ENCODE data around the gene ASIC4. TPM values are rescaled to one million over a fixed set of nuclear protein-coding genes. Genes with fewer than 3 reads are reported as not detected.

Gene ASIC4, protein sequence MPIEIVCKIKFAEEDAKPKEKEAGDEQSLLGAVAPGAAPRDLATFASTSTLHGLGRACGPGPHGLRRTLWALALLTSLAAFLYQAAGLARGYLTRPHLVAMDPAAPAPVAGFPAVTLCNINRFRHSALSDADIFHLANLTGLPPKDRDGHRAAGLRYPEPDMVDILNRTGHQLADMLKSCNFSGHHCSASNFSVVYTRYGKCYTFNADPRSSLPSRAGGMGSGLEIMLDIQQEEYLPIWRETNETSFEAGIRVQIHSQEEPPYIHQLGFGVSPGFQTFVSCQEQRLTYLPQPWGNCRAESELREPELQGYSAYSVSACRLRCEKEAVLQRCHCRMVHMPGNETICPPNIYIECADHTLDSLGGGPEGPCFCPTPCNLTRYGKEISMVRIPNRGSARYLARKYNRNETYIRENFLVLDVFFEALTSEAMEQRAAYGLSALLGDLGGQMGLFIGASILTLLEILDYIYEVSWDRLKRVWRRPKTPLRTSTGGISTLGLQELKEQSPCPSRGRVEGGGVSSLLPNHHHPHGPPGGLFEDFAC
- not detected for total RNA-seq

DNA sequence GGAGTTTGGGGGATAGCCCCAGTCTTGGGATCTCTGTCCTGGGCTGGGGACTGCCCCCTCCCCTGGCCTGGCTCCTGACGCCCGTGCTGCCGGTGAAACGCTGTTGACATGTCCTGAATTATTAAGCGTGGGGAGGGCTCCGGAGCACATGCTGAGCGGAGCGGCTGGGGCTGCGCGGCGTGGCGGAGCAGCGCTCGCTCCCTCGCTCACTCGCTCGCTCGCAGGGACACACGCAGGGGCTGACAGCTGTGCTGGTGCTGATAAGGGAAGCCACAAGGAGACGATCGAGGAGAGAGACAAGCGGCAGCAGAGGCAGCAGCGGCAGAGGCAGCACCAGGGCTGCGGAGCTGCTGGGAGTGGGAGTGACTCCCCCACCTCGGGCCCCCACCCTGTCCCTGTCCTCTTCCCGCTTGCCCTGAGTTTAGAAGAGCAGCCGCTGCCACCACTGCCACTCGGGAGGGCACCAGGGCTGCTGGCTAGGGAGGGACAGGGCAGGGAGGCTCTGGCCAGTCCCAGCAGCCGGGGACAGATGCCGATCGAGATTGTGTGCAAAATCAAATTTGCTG, at the start of gene ASIC4:
Gene ASIC4 (plus strand): TSS at position 287 of the 566 bp plus-strand sequence. CDS start 243 bp downstream, at position 530.
- no peak for DNase-seq

DNA sequence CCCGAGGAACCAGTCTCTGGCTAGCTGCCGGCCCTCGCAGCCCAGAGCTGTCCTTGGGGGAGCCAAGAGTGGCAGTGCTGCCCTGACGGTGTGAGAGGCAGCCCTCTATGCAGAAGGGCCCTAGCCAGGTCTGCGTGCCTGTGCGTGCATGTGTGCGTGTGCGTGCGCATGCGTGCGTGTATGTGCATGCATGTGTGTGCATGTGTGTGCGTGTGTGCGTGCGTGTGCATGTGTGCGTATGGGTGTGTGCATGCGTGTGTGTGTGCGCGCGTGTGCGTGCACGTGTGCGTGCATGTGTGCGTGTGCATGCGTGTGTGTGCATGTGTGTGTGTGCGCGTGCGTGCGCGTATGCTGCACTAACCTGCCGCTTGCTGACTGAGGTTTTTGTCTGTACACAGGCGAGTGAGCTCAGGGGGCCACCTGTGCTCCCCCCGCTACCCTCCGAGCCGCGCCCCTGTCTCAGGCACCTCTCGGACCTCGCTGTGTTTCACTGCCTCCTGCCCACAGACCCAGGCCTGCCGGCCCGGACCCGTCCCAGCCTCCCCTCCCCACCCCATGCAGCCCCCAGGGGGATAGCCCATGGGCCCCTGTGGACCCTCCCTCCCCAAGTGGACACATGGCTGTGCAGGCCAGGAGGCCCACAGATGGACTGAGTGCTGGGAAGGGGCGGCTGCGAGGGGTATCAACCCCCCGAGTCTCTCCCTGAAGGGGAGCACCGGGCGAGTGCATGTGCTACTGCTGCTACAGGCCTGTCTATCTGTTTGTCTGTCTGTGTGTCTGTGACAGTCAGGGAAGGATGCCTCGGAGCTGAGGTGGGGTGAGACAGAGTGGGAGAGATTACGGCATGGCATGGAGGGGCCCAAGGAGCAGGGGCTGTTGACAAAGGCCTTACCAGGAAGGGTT, 48.4 kb upstream of the ASIC4 start:
- DNase-seq: no peak

DNA sequence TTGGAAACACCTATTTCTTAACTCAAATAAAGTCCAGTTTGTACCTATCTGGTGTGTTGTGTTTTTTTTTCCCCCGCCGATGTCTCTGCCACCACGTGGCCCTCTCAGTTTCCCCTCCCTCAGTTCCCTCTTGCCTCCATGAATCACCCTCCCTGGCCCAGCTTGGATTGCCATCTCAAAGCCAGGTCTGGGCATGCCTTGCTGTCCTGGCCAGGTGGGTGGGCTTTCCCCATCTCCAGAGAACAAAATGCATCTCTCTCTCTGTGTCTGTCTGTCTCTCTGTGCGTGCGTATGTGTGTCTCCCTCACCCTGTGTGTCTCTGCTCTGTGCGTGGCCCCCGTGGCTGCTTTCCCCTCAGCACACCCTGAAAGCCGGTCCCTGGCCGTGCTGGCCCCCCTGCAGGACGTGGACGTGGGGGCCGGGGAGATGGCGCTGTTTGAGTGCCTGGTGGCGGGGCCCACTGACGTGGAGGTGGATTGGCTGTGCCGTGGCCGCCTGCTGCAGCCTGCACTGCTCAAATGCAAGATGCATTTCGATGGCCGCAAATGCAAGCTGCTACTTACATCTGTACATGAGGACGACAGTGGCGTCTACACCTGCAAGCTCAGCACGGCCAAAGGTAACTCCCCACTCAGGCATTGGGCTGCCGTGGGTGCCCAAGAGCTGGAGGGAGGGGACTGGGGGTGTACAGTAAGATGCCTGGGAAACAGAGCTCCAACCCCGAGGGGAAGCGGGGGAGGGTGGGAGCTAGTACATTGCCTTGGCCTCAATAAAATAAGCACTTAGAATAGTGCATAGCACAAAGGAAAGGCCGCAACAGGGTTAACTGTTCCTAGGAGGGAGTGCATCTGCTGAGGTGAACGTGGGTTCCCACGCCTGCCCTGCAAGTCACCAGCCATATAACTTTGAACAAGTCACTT, 47.2 kb upstream of the ASIC4 start:
- no peak for DNase-seq

DNA sequence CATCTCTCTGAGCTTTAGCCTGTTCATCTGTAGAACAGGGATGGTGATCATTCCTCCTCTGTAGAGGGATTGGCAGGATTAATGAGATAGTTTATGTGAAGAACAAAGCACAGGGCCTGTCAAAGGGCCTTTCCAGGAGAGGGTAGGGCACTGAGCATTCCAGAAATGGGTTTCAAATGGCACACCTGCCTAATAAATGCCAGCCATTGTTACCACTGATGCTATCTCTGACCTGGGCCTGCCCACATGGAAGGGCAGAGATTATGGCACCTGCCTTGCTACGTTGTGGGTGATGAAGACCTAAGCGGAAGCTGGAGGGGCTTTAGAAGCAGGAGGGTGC, 46.6 kb upstream of the ASIC4 start:
- DNase-seq: no peak

DNA sequence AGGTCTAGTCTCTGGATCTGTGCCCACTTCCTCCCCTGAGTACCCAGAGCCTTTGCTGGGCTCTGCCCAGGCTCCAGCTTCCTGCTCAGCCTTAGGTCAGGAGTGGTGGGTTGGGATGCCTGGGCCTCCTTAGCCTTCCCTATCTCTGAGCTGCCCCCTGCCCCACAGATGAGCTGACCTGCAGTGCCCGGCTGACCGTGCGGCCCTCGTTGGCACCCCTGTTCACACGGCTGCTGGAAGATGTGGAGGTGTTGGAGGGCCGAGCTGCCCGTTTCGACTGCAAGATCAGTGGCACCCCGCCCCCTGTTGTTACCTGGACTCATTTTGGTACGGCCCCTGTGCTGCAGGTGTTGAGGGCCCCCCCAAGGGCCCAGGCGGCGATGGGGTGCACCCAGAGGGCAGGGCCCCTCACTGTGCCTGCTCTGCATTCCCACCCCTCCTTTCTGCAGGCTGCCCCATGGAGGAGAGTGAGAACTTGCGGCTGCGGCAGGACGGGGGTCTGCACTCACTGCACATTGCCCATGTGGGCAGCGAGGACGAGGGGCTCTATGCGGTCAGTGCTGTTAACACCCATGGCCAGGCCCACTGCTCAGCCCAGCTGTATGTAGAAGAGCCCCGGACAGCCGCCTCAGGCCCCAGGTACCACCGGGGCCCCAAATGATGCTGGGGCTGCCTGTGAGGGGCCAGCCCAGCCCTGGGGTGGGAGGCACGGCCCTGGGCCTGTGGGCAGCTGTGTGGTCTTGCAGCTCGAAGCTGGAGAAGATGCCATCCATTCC, 45.7 kb upstream of the ASIC4 start:
- no peak for DNase-seq

DNA sequence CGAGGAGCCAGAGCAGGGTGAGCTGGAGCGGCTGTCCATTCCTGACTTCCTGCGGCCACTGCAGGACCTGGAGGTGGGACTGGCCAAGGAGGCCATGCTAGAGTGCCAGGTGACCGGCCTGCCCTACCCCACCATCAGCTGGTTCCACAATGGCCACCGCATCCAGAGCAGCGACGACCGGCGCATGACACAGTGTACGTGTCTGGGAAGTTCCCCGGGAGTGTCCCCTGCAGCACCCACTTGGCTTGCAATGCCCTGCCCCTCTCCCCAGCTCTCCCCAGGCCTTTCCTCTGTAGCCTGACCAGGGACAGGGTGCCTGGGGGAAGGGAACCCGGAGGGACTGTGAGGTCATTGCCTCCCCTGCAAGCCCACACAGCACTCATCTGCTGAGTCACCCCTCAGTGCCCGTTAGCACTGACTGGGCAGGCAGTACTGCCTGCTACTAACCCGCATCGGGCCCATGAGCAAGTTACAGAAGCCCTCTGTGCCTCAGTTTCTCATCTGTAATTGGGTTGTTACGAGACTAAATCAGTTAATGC, 45.0 kb upstream of the ASIC4 start:
- no peak for DNase-seq

DNA sequence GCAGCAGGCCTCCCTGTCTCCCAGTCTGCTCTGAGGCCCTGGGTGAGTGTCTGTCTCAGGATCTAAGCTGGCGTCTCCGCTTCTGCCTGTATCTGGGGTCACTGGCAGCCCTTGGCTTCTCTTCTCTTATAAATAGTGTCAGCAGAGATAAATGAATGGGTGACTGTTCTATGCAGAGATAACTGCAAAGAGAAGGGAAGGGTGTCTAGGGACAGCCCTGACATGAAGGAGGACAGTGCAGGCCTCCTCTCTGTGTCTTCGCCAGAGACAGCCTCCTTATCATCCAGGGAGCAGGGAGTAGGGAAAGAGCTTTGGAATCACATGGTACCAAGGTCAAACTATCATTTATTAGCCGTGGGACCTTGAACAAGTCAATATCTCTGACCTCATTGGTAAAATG, 43.9 kb upstream of the ASIC4 start:
- DNase-seq: no peak

DNA sequence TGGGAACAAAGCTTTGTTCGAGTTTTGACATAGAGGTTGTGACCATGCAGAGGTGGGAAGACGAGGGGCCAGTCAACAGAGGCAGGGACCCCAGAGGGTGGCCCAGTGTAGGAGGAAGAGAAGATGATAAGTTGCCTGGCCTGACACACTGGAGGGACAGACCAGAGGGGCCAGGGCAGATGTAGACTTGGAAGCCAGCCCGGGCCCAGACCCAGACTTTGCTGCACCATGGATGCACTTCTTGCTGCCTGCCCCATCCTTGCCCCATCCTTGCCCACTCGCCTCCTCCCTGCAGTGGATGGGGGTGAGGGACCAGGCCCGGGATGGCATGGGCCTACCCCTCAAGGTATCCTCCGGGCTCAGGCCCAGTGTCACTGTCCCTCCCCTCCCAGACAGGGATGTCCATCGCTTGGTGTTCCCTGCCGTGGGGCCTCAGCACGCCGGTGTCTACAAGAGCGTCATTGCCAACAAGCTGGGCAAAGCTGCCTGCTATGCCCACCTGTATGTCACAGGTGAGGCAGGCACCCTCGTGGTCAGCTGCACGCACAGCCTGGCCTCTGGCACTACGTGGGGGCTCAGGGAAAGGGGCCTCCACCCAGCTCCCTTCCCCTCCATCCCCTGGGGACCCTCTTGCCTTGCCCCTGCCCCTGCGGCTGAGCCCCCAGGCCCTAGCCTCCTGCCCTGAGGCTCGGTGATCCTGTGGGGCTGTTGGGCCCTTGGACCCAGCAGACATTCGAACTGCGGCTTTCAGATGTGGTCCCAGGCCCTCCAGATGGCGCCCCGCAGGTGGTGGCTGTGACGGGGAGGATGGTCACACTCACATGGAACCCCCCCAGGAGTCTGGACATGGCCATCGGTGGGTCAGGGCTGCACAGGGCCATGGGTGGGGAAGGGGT, 42.6 kb upstream of the ASIC4 start:
- DNase-seq: no peak

DNA sequence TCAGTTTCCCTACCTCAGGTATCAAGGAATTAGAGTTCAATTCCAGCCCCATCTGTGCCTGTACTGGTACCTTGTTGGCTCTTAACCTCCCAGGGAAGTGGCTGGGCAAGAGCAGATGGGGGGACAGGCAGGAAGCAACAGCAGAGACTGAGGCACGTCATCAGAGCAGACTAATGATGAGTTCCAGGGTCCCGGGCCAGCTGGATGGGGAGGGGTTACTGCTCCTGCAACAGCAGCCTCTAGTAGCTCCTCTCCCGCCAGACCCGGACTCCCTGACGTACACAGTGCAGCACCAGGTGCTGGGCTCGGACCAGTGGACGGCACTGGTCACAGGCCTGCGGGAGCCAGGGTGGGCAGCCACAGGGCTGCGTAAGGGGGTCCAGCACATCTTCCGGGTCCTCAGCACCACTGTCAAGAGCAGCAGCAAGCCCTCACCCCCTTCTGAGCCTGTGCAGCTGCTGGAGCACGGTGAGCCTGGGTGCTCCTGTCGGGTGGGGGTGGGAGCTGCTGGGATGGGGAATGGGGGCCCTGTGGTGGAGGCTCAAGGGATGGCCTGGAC, 41.6 kb upstream of the ASIC4 start:
- no peak for DNase-seq

DNA sequence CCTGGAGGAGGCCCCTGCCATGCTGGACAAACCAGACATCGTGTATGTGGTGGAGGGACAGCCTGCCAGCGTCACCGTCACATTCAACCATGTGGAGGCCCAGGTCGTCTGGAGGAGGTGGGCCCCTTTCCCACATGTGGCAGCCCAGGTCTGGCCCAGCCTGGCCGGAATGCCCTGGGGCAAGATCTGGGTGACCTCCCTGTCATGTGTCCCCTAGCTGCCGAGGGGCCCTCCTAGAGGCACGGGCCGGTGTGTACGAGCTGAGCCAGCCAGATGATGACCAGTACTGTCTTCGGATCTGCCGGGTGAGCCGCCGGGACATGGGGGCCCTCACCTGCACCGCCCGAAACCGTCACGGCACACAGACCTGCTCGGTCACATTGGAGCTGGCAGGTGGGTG, 40.8 kb upstream of the ASIC4 start:
- no peak for DNase-seq

DNA sequence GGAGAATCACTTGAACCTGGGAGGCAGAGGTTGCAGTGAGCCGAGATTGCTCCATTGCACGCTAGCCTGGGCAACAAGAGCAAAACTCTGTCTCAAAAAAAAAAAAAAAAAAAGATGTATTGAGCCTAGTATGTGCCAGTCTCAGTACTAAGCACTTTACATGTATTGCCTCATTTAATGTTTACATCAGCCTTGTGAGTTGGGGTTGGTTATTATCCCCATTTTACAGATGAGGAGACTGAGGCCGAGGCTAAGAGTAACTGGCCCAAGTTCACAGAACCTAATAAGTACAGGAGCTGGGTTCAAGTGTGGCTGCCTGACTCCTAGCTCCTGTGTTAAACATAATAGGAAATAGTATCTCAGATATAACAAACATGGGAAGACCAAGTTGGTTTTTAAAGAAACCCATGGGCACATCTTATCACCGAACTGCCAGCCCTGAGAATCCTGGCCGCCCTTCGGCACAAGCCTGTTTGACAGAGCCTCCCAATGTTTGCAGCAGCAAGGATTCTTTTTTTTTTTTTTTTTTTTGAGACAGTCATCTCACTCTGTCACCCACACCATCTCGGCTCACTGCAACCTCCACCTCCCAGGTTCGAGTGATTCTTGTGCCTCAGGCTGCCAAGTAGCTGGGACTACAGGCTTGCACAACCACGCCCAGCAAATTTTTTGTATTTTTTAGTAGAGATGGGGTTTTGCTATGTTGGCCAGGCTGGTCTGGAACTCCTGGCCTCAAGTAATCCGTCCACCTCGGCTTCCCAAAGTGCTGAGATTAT, 39.8 kb upstream of the ASIC4 start:
- no peak for DNase-seq

DNA sequence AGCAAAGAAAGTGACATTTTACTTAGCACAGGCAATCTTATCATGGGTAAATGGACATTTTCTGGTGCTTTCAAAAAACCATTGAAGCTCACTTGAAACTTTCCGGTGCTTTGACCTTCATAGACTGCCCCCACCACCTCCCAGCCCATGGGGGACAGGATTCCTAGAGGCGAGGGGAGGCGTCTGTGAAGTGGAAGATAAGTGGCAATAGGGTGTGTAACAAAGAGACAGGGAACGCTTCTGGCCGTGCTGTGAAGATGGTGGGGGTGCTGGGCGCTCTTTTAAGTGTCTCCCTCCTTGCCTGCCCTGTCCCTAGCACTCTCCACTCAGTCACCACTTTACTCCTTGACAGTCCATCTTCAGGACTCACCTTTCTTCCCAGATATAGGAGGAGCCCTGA, 39.0 kb upstream of the ASIC4 start:
- no peak for DNase-seq

DNA sequence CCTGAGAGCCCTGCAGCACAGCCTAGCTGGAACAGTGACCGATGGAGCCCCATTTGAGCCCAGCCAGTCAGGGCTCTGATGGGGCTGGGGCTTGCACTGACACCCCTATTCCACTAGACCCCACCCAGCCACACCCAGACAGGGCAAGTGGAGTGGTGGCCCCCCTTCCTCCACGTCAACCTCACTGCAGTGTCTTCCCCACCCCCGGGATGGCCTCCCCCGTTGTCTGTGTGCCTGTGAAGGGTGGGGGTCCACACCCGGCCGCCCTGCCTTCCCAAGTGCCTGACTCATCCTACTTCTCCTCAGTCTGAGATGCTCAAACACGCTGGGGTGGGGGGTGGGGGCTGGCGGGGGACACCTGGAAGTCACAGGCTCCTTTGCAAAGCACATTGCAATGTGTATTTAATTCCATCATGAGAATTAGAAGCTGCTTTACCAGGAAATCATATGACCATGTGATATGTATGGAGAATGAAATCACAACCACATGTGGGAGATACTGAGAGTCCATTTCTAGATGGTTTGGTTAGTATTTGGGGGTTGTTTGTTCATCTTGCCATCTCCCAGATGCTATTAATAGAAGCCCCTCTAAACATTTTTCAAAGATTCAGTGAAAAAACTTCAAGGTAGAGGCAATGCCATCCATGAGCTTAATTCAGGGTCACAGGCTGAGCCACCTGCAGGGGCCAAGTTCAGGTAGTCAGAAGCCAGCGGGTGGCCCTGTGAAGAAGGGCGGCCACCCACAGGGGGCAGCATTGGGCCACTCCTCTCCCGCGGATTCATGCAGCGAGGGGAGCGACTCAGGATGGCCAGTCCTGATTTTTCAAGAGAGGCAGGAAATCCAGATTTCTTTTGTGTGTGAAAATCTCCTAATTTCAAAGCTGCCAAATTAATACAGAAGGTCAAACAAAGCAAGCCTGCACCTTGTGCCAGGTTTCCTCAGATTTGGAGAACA, 38.3 kb upstream of the ASIC4 start:
- DNase-seq: peak; percentile 37

DNA sequence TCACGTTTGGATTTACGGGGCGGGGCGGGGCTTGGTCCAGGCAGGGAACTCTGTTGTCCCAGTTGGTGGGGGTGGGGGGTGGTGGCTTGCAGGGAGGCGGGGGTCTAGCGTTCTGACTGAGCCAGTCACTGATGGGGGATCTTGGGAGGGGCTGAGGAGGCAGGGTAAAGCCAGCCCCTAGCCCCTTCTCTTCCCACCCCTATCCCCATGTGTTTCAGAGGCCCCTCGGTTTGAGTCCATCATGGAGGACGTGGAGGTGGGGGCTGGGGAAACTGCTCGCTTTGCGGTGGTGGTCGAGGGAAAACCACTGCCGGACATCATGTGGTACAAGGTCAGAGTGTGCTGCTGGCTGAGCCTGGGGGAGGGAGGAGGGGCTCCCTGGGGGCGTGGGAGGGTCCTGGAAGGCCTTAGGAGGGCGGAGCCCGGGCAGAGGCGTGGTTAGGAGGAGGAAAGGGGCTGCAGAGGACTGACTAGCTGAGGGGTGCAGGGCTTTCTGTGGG, 37.6 kb upstream of the ASIC4 start:
- no peak for DNase-seq

DNA sequence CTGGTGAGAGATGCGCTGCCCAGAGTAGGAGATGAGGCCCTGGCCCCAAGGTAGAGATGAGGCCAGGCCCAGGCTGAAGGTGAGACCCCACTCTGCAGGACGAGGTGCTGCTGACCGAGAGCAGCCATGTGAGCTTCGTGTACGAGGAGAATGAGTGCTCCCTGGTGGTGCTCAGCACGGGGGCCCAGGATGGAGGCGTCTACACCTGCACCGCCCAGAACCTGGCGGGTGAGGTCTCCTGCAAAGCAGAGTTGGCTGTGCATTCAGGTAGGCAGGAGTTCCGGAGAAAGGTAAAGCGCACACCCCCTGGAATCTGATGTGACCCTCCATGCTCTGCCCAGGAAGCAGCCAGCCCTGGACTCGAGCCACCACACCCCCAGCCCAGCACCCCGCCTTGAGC, 37.1 kb upstream of the ASIC4 start:
- DNase-seq: no peak

DNA sequence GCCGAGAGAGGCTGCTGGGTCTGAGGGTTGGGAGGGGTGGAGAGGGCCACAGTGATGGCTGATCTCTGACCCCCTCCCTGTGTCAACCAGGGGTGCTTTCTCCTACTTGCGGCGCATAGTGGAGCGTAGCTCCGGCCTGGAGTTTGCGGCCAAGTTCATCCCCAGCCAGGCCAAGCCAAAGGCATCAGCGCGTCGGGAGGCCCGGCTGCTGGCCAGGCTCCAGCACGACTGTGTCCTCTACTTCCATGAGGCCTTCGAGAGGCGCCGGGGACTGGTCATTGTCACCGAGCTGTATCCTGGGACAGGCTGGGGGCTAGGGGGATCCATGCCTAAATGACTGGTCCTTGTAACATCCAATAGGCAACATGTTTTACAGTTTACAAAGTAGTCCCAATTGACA, 36.5 kb upstream of the ASIC4 start:
- DNase-seq: no peak

DNA sequence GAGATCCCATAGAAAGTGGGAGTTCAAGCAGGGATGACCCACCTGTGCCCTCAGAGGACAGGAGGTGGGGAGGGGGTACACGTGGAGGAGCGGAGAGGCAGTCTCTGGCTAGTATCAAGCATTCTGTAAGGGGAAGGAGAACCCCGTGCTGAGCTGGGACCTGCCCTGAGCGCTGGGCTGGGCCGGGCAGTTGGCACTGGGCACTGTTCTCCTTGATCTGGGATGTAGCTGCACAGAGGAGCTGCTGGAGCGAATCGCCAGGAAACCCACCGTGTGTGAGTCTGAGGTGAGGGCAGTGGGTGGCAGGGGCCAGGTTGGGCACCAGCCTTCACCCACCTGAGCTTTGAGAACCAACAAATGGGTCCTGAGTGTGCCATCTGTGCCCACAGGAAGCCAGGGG, 35.4 kb upstream of the ASIC4 start:
- DNase-seq: no peak

DNA sequence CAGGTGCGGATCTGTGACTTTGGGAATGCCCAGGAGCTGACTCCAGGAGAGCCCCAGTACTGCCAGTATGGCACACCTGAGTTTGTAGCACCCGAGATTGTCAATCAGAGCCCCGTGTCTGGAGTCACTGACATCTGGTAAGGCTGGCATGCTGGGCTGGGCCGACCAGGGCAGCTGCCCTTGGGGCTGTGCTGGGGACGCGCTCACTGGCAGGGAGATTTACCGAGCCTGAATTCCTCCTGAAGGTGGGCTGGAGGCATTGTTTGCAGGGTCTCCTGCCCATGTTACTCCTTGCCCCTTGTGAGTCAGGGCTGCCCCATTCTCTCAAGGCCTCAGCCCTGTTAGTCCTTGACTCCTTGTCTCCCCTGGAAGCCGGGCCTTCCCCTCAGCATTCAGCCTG, 34.3 kb upstream of the ASIC4 start:
- DNase-seq: no peak

Data from effector CD4-positive, alpha-beta T cell (primary cell).